GM23248 (cell line): Measurements from ENCODE around the gene COX5A.

ENCODE experiments used
- EZH2 ChIP-seq: fragments of 200-600 bp; sonication (generic); IDR thresholded peaks from 2 replicates; pipeline ENCODE4 v1.6.1; 2018; ENCODE audit warnings: antibody characterized with exemption, mild to moderate bottlenecking; ENCODE audit not compliant: insufficient read depth, poor library complexity, severe bottlenecking
- EZH2phosphoT487 ChIP-seq: fragments of 200-600 bp; sonication (generic); IDR thresholded peaks from 2 replicates; pipeline ENCODE4 v1.6.1; 2018; ENCODE audit warnings: antibody characterized with exemption, moderate library complexity, mild to moderate bottlenecking, low read depth; ENCODE audit not compliant: insufficient read depth

GRCh38 chr15:74983725-74984231 lies 45.9 kb upstream of the COX5A start:
- TF ChIP-seq EZH2 (no peak), EZH2phosphoT487 (no peak)
